Measurements from ENCODE around the gene ERICH2.

The ERICH2 gene

DNA sequence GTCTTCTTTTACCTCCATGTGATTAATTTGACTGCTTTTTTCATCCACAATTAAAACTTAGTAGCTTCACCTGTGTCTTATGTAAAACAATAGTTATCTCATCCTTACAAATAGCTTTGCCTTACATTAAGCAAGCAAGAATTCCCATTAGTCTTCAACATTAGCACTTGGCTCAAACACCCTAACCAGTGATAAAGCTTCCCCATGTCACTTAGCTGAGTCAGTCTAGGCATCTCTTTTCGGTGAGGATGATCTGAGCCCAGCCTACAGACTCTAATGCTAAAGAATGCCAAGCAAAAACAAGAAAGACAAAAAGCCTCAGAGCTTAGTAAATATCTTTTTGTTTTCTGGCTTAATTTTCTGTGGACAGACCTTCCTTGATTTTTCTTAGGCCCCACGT, 72.6 kb downstream of the ERICH2 start:
- DNase-seq (ENCODE audit: low read depth in 2 of 2) = no peak

DNA sequence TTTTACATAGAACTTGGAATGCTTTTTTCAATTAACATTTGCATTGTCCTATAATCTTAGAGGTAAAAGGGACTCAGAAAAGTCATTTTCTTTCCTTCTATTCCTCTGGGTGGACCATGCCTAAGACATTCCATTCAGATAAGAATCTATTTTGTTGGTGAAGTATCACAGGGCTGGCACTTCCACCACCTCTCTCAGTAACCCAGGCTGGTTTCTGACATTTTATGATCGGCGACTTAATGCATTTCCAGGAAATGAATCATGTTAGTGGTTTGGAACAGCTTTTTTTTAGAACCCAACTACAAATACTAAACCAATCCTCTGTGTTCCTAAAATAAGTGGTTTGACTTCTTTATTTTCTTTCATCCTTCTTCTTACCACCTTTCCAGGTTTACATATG, 73.5 kb downstream of the ERICH2 start:
- DNase-seq (ENCODE audit: low read depth in 2 of 2) = no peak

GRCh38 chr2:170845343-170845742, 75.2 kb downstream of the ERICH2 start:
- peak in 1 of 2 donors; percentile 5 for DNase-seq (ENCODE audit: low read depth in 2 of 2)

DNA sequence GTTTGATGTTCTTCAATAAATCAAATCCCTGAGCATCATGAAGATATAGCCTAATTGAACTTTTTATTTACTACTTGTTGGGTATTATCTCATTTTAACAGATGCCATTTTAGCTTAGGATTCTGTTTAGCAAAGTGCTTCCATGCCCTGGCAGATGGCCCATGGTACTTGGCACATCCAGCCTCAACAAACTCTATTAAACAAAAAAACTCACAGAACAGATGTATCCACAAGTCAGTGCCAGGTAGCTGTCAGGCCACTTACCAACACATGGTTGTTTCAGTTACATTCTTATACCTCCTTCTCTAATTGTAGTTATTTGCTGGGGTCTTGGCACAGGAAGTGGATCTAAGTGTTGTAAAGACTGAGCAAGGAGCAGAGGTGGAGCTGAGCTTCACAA, 76.1 kb downstream of the ERICH2 start:
- no peak for DNase-seq (ENCODE audit: low read depth in 2 of 2)

DNA sequence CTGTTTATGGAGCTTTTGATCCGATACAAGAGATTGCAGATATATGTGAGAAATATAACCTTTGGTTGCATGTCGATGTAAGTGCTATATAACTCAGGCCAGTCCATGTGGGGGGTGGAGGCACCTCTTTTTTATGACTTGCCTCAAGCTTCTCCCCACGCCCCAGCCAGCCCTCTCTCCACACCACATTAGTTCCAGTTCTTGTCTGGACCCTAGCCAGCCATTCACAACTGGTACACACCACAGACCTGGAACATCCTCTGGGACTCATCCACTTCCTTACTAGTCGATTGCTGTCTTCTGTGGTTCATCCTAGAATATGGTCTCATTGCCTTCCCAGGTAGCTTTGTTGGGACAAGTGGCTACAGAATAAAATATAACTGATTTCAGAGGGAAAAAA, 77.5 kb downstream of the ERICH2 start:
- DNase-seq (ENCODE audit: low read depth in 2 of 2) = no peak
